PC-9 (cell line): ENCODE measurements around the gene MAGEB10.

ENCODE experiments used
- EZH2 ChIP-seq: fragments of 200-600 bp; sonication (generic); IDR thresholded peaks from 2 replicates; pipeline ENCODE4 v1.8.0; 2017; ENCODE audit warnings: antibody characterized with exemption, low read depth
- TF ChIP-seq, protein P1 (sequence below): fragments of 200-600 bp; sonication (generic); conservative IDR thresholded peaks from 2 replicates; pipeline ENCODE4 v1.6.1; 2017; ENCODE audit warnings: mixed run types, antibody characterized with exemption, mild to moderate bottlenecking, moderate library complexity

DNA sequence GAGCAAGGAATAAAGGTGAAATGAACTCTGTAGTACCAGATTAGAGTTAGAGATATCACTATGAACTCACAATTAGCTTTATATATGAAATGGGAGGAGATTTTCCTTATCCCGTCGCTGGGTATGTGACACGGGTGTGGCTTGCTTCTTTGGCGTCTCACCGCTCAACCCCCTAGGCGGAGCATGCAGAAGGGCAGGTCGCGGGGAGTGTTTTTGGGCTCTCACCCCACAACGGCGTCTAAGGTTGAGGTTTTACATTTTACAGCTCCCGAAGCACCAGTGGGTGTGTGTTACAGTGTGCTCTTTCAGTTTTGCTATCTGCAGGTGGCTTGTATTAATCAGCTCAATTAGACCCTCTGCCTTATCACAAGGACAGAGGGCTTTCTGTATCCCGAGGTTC is 42.1 kb upstream of the MAGEB10 start:
- TF ChIP-seq, protein P1, sequence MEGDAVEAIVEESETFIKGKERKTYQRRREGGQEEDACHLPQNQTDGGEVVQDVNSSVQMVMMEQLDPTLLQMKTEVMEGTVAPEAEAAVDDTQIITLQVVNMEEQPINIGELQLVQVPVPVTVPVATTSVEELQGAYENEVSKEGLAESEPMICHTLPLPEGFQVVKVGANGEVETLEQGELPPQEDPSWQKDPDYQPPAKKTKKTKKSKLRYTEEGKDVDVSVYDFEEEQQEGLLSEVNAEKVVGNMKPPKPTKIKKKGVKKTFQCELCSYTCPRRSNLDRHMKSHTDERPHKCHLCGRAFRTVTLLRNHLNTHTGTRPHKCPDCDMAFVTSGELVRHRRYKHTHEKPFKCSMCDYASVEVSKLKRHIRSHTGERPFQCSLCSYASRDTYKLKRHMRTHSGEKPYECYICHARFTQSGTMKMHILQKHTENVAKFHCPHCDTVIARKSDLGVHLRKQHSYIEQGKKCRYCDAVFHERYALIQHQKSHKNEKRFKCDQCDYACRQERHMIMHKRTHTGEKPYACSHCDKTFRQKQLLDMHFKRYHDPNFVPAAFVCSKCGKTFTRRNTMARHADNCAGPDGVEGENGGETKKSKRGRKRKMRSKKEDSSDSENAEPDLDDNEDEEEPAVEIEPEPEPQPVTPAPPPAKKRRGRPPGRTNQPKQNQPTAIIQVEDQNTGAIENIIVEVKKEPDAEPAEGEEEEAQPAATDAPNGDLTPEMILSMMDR: no peak
- TF ChIP-seq EZH2: no peak
